OCI-LY1 (cell line): Measurements from ENCODE around the gene SEMA3B.

Experiments used
- CTCF ChIP-seq: fragments of 200-600 bp; sonication (generic), shearing (Covaris generic); IDR thresholded peaks from 2 replicates; pipeline ENCODE4 v1.5.1; 2017; ENCODE audit warnings: mild to moderate bottlenecking, antibody characterized with exemption, low read length, moderate library complexity, mixed read lengths
- EZH2 ChIP-seq: fragments of 200-600 bp; sonication (generic), shearing (Covaris generic); IDR thresholded peaks from 2 replicates; pipeline ENCODE4 v1.8.0; 2017; ENCODE audit warnings: borderline replicate concordance, mixed run types, mild to moderate bottlenecking, antibody characterized with exemption, low read length, moderate library complexity, mixed read lengths

GRCh38 chr3:50279255-50280016, 10.5 kb downstream of the SEMA3B start:
- TF ChIP-seq CTCF (no peak), EZH2 (no peak)
